OCI-LY3 (cell line): ENCODE data around the gene DNAJA2.

Source experiments
- H2AFZ ChIP-seq: fragments of 200-600, 300-600 bp; shearing (Covaris generic); 2 replicates; pipeline ENCODE4 v1.6.0; 2014; ENCODE audit warnings: antibody characterized with exemption, low read depth, low read length
- H3K27ac ChIP-seq: fragments of 200-600, 300-600 bp; sonication (generic); 2 replicates; pipeline ENCODE4 v1.5.1; 2014; ENCODE audit warnings: mild to moderate bottlenecking, low read length, moderate library complexity, mixed read lengths
- H3K27me3 ChIP-seq: fragments of 200-600, 300-600 bp; sonication (generic); 2 replicates; pipeline ENCODE4 v1.6.1; 2014; ENCODE audit warnings: low read depth, low read length, mixed read lengths
- H3K36me3 ChIP-seq: fragments of 200-600, 300-600 bp; sonication (generic); replicated peaks from 2 replicates; pipeline ENCODE3; 2014; ENCODE audit warnings: low read depth, low read length, mixed read lengths
- H3K4me1 ChIP-seq: fragments of 300-600, 200-600 bp; sonication (generic); 2 replicates; pipeline ENCODE4 v1.6.1; 2014; ENCODE audit warnings: low read length, mixed read lengths
- H3K4me2 ChIP-seq: fragments of 200-600, 300-600 bp; sonication (generic); 2 replicates; pipeline ENCODE4 v1.6.1; 2014; ENCODE audit warnings: low read length, mixed read lengths
- H3K4me3 ChIP-seq: fragments of 300-600, 200-600 bp; sonication (generic); 2 replicates; pipeline ENCODE4 v1.5.1; 2014; ENCODE audit warnings: antibody characterized with exemption, mild to moderate bottlenecking, low read length, moderate library complexity
- H3K79me2 ChIP-seq: fragments of 300-600, 200-600 bp; shearing (Covaris generic); 2 replicates; pipeline ENCODE4 v1.6.1; 2014; ENCODE audit warnings: mild to moderate bottlenecking, low read length, mixed read lengths
- H3K9ac ChIP-seq: fragments of 300-600, 200-600 bp; shearing (Covaris generic); 2 replicates; pipeline ENCODE4 v1.6.0; 2014; ENCODE audit warnings: mild to moderate bottlenecking, low read length, moderate library complexity
- H3K9me3 ChIP-seq: fragments of 200-600, 300-600 bp; shearing (Covaris generic); 2 replicates; pipeline ENCODE4 v1.6.1; 2014; ENCODE audit warnings: low read length, mixed read lengths; ENCODE audit not compliant: insufficient read depth
- H4K20me1 ChIP-seq: fragments of 200-600, 300-600 bp; sonication (generic); 2 replicates; pipeline ENCODE4 v1.6.1; 2016; ENCODE audit warnings: low read length, mixed read lengths; ENCODE audit not compliant: insufficient read depth
- CTCF ChIP-seq: fragments of 200-600, 300-600 bp; sonication (generic); IDR thresholded peaks from 2 replicates; pipeline ENCODE4 v1.5.1; 2014; ENCODE audit warnings: antibody characterized with exemption, low read length, low read depth
- EZH2phosphoT487 ChIP-seq: fragments of 200-600 bp; shearing (Covaris generic); IDR thresholded peaks from 2 replicates; pipeline ENCODE4 v1.6.1; 2018; ENCODE audit warnings: antibody characterized with exemption, mixed run types, low read depth

The DNAJA2 gene

DNA sequence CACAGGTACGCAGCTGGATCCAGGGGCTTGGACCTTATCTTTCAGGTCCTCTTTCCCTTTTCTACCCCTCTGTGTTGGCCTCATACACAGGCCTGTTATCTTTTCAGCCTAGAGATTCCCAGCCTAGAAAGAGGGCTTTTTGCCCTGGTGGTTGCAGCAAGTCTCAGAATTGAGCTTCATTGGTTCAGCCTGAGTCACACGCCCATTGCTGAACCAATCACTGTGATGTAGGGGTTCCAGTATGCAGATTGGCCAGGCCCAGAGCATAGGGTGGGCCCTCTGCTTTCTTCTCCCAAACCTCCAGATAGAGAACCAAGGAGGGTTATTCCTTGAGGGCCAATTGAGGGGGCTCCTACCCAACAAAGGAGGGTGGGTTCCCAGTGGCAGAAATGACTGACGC is 56.5 kb downstream of the DNAJA2 start:
- no peaks in the 10 kb centered on the region for H3K79me2 ChIP-seq
- TF ChIP-seq EZH2phosphoT487 (no peak), CTCF (no peak)
- H3K4me1 ChIP-seq, result peaks cover 38% of the 10 kb centered on the region
- no peak overlapping the region for H3K4me3 ChIP-seq
- H2AFZ ChIP-seq, result no peak overlapping the region
- peak overlapping the region; percentile 38 for H3K4me2 ChIP-seq
- H3K9ac ChIP-seq, result no peak overlapping the region
- H3K27ac ChIP-seq, result no peak overlapping the region
- H4K20me1 ChIP-seq, result peaks cover 4% of the 10 kb centered on the region; the same call in 1 of the 2 replicates
- no peaks in the 10 kb centered on the region for H3K9me3 ChIP-seq
- peaks cover 3% of the 10 kb centered on the region; the same call in 1 of the 2 replicates for H3K27me3 ChIP-seq
- H3K36me3 ChIP-seq, result peaks cover 5% of the 10 kb centered on the region

DNA sequence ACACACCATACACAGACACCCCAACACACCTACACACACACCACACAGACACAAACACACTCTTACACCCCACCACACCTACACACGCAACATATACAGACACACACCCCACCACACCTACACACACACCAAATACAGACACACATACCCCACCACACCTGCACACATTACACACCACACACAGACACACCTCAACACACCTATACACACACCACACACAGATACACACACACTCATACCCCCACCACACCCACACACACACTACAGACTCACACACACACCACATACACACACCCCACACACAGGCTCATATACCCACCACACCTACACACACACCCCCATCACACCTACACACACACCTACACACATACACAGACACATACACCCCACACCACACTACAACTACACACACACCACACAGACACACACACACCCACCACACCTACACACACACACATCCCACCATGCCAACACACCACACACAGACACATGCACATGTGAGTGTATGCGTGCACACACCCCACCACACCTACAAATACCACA is 57.9 kb downstream of the DNAJA2 start:
- Histone ChIP-seq H3K4me1 (peaks cover 50% of the 10 kb centered on the region), H3K9me3 (no peaks in the 10 kb centered on the region), H3K27ac (no peak overlapping the region), H3K36me3 (peaks cover 5% of the 10 kb centered on the region), H3K27me3 (peaks cover 4% of the 10 kb centered on the region; the same call in 1 of the 2 replicates), H3K4me3 (no peak overlapping the region), H2AFZ (no peak overlapping the region), H3K4me2 (no peak overlapping the region), H4K20me1 (peaks cover 6% of the 10 kb centered on the region; the same call in 1 of the 2 replicates), H3K79me2 (no peaks in the 10 kb centered on the region), H3K9ac (no peak overlapping the region)
- TF ChIP-seq CTCF (no peak), EZH2phosphoT487 (no peak)

DNA sequence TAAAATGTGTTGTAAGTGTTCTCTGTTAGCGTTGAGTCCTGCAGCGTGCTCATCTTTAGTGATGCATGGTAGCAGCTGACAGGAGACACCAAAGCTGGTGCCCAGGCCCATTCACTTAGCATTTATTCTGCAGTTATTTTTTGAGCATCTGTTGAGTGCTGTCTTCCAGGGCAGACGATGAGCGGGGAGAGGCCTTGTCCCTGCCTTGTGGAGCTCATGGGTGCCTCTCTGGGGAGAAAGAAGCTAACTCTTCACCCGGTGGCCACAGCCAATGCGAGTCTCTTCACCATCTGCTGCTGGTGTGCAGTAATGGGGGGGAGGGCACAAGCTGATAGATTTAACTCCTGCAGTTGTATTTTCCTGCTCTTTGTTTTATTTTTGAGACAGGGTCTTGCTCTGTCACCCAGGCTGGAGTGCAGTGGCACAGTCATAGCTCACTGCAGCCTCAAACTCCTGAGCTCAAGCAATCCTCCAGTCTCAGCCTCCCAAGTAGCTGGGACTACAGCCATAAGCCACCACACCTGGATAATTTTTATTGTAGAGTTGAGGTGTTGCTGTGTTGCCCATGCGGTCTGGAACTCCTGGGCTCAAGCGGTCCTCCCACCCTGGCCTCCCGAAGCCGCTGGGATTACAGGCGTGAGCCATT is 58.8 kb downstream of the DNAJA2 start:
- Histone ChIP-seq H3K9me3 (no peaks in the 10 kb centered on the region), H4K20me1 (peaks cover 6% of the 10 kb centered on the region; the same call in 1 of the 2 replicates), H3K4me1 (peaks cover 54% of the 10 kb centered on the region), H3K4me3 (no peak overlapping the region), H3K36me3 (peaks cover 5% of the 10 kb centered on the region), H3K4me2 (no peak overlapping the region), H2AFZ (no peak overlapping the region), H3K9ac (no peak overlapping the region), H3K27me3 (peaks cover 4% of the 10 kb centered on the region; the same call in 1 of the 2 replicates), H3K79me2 (no peaks in the 10 kb centered on the region), H3K27ac (no peak overlapping the region)
- no peak for TF ChIP-seq EZH2phosphoT487
- no peak for TF ChIP-seq CTCF

- peaks cover 5% of the 10 kb centered on the region for H3K36me3 ChIP-seq
- no peaks in the 10 kb centered on the region for H3K79me2 ChIP-seq
- no peak overlapping the region for H3K9ac ChIP-seq
- TF ChIP-seq EZH2phosphoT487 (no peak), CTCF (no peak)
- H3K9me3 ChIP-seq, result no peaks in the 10 kb centered on the region
- peaks cover 6% of the 10 kb centered on the region; the same call in 1 of the 2 replicates for H4K20me1 ChIP-seq
- H3K4me2 ChIP-seq, result peak overlapping the region; percentile 37; the same call in 1 of the 2 replicates
- peaks cover 4% of the 10 kb centered on the region; the same call in 1 of the 2 replicates for H3K27me3 ChIP-seq
- H3K27ac ChIP-seq, result no peak overlapping the region
- no peak overlapping the region for H2AFZ ChIP-seq
- H3K4me1 ChIP-seq, result peaks cover 29% of the 10 kb centered on the region
- no peak overlapping the region for H3K4me3 ChIP-seq
These were observed 61.8 kb downstream of the DNAJA2 start for GRCh38 chr16:46911650-46912049.
